Peyer's patch (tissue), 4 donors: ENCODE measurements around the gene FGGY.

ENCODE experiments used
- CTCF ChIP-seq, 6 experiments: fragments of 450-650 bp in 4 of 6; fragments of 200-600 bp in 2 of 6; sonication (generic) in 1 of 6; IDR thresholded peaks; one replicate each; pipeline ENCODE4 v1.5.1; 2017 to 2019; ENCODE audit warnings: antibody characterized with exemption in 6 of 6, mild to moderate bottlenecking in 3 of 6, moderate library complexity in 1 of 6
- POLR2A ChIP-seq, 2 donors: fragments of 450-650 bp; IDR thresholded peaks; one replicate each; pipeline ENCODE4 v1.5.1; 2017; ENCODE audit warnings: antibody characterized with exemption in 2 of 2, mild to moderate bottlenecking in 2 of 2, moderate library complexity in 2 of 2

DNA sequence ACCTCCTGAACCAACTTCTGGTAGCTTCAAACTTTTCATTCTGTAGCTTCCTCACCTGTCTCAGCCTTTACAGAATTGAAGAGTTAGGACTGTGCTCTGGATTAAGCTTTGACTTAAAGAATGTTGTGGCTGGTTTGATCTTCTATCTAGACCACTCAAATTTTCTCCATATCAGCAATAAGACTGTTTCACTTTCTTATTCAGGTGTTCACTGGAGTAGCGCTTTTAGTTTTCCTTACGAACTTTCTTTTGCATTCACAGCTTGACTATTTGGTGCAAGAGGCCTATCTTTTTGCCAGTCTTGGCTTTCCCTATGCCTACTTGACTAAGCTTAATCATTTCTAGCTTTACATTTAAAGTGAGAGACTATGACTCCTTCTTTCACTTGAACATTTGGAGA is 31.5 kb downstream of the FGGY start:
- TF ChIP-seq CTCF (IDR thresholded peaks at IDR 0.05) (no peak), POLR2A (IDR thresholded peaks at IDR 0.05) (no peak)
